HG03139 (cell line): ENCODE data around the gene GDAP2.

ENCODE experiments used
- ATAC-seq: cut with Tn5 transposase; IDR thresholded peaks from one replicate; pipeline ENCODE4 v1.9.1; 2021; ENCODE audit not compliant: unreplicated experiment

Gene GDAP2

GRCh38 chr1:117842408-117843170 lies 86.8 kb downstream of the GDAP2 start:
- ATAC-seq: no peak

GRCh38 chr1:117841117-117841650 lies 88.2 kb downstream of the GDAP2 start:
- no peak for ATAC-seq

- ATAC-seq: no peak
Observed at GRCh38 chr1:117838911-117839310, 90.5 kb downstream of the GDAP2 start.

GRCh38 chr1:117836069-117836468 lies 93.4 kb downstream of the GDAP2 start:
- no peak for ATAC-seq

GRCh38 chr1:117834416-117834815 lies 95.0 kb downstream of the GDAP2 start:
- ATAC-seq: no peak

GRCh38 chr1:117832453-117832852 lies 97.0 kb downstream of the GDAP2 start:
- ATAC-seq: no peak

- ATAC-seq: no peak
Observed at GRCh38 chr1:117830222-117830621, 99.2 kb downstream of the GDAP2 start.

GRCh38 chr1:117828201-117828600 lies 101.2 kb downstream of the GDAP2 start:
- no peak for ATAC-seq

- no peak for ATAC-seq
Observed at GRCh38 chr1:117826540-117827078, 102.8 kb downstream of the GDAP2 start.

- no peak for ATAC-seq
Observed at GRCh38 chr1:117826119-117826518, 103.3 kb downstream of the GDAP2 start.

- ATAC-seq: no peak
Observed at GRCh38 chr1:117825414-117825813, 104.0 kb downstream of the GDAP2 start.

- no peak for ATAC-seq
Observed at GRCh38 chr1:117824616-117825015, 104.8 kb downstream of the GDAP2 start.

- no peak for ATAC-seq
Observed at GRCh38 chr1:117821774-117822482, 107.5 kb downstream of the GDAP2 start.

GRCh38 chr1:117821382-117821755 lies 108.1 kb downstream of the GDAP2 start:
- no peak for ATAC-seq

- ATAC-seq: no peak
Observed at GRCh38 chr1:117820694-117821381, 108.6 kb downstream of the GDAP2 start.

GRCh38 chr1:117820096-117820495 lies 109.3 kb downstream of the GDAP2 start:
- no peak for ATAC-seq

- no peak for ATAC-seq
Observed at GRCh38 chr1:117819301-117819700, 110.1 kb downstream of the GDAP2 start.

- ATAC-seq: no peak
Observed at GRCh38 chr1:117818456-117818855, 111.0 kb downstream of the GDAP2 start.

GRCh38 chr1:117817629-117818028 lies 111.8 kb downstream of the GDAP2 start:
- no peak for ATAC-seq

- no peak for ATAC-seq
Observed at GRCh38 chr1:117815926-117816325, 113.5 kb downstream of the GDAP2 start.
